Activated T-cell treated with anti-CD3 and anti-CD28 coated beads, Interleukin-2, amount 50 U/mL, for 24 hours (primary cell): ENCODE measurements around the gene ZNF799.
"Not testable (repeated sequence)": the region's sequence is repeated elsewhere in the genome, so short reads cannot be mapped to it uniquely, and the experiment has no call there.

Experiments used
- DNase-seq: peaks from one replicate; pipeline ENCODE4 v3.0.0-alpha.2; 2020
- H3K27ac Mint-ChIP-seq: 2 replicates; pipeline ENCODE4 v1.8.0; 2020; ENCODE audit warnings: mild to moderate bottlenecking, mixed read lengths
- H3K27me3 Mint-ChIP-seq: 2 replicates; pipeline ENCODE4 v1.8.0; 2020; ENCODE audit warnings: mixed read lengths
- H3K36me3 Mint-ChIP-seq: 2 replicates; pipeline ENCODE4 v1.8.0; 2020; ENCODE audit warnings: low read depth, mixed read lengths
- H3K4me1 Mint-ChIP-seq: 2 replicates; pipeline ENCODE4 v1.8.0; 2020; ENCODE audit warnings: low read depth, mixed read lengths
- H3K4me3 Mint-ChIP-seq: 2 replicates; pipeline ENCODE4 v1.8.0; 2020; ENCODE audit warnings: mild to moderate bottlenecking, moderate library complexity, mixed read lengths
- H3K9me3 Mint-ChIP-seq: 2 replicates; pipeline ENCODE4 v1.8.0; 2020; ENCODE audit warnings: mixed read lengths

ZNF799 gene

DNA sequence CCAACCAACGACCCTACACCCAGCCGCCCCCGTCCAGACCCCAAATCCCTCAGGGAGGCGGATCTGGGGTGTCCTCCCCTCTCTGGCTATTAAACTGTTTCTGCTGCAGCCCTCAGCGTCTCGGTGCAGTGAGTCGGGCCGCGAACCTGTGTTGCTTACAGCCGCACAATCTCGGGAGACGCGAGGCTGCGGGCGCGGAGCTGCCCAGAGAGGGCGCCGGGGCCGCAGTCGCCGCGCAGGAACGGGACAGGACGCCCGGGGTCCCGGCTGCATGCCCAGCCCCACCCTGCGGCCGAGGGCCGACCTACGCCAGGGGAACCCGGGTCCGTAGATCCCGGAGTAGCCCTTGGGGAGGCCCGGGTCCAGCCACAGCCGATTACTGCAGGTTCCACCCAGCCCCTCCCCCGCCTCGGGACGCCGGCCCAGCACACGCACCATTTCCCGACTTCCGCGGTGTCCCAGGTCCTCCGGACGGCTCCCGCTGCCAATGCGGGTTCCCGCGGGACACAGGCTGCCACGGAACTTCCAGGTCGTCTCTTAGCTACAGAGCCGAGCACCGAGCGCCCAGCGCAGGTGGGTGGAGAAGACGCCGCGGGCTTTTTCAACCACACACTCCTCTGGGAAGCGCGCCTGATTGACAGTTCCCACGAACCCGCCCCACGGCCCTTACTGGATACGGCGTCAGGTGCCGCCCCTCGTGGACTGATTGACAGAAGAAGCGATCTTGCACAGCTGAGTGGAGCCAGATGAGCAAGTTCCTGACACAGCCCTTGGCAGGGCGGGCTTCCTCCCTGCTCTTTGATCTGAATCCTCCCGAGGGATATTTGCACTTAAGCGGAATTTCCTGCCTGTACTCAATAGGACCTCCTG, at the start of gene ZNF799:
Gene ZNF799 (minus strand): TSS at position 639 of the 870 bp plus-strand sequence. CDS start 201 bp downstream, at position 438.
- Mint-ChIP-seq H3K4me1 (peaks cover 20% of the 10 kb centered on the region), H3K27me3 (no peaks in the 10 kb centered on the region), H3K9me3 (peaks cover 11% of the 10 kb centered on the region), H3K4me3 (peak within 1 kb of the TSS; percentile 89), H3K27ac (peak within 1 kb of the TSS; percentile 84), H3K36me3 (peaks cover 31% of the 10 kb centered on the region)
- peak; percentile 90 for DNase-seq

DNA sequence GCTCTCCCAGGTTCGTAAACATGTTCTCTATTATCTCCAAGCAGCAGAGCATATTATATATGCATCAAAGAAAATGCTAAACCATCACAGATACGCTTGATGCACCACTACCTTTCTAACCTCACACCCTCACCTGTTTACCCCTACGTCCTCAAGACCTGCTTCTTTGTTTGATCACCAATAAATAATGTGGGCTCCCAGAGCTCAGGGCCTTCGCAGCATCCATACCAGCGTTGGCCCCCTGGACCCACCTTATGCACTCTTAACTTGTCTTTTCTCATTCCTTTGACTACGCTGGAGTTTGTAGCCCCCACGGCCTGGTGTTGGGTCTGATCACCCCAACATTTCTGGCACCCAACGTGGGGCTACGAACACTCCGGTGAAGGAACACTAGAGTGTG, 49.8 kb upstream of the ZNF799 start:
- Mint-ChIP-seq H3K4me3 (no peak overlapping the region), H3K9me3 (peaks cover 42% of the 10 kb centered on the region)

DNA sequence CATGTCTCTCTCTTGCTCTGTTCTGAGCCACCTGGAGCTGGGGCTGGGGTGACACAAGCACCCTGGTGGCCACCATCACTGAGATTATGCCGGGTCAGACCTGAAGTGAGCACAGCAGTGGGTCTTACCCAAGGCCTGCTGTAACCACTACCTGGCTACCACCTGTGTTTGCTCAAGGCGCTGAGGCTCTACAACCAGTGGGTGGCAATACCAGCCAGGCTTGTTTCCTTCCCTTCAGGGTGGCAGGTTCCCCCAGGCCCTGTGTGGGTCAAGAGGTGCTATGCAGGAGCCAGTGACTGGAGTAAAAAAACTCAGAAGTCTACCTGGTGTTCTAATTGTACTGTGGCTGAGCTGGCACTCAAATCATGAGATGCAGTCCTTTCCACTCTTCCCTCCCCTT, 47.7 kb upstream of the ZNF799 start:
- no peaks in the 10 kb centered on the region for H3K27me3 Mint-ChIP-seq
- no peak overlapping the region for H3K27ac Mint-ChIP-seq
- H3K4me3 Mint-ChIP-seq: no peak overlapping the region
- H3K36me3 Mint-ChIP-seq: peaks cover 23% of the 10 kb centered on the region
- no peak for DNase-seq
- peaks cover 42% of the 10 kb centered on the region for H3K9me3 Mint-ChIP-seq
- no peaks in the 10 kb centered on the region for H3K4me1 Mint-ChIP-seq

More for the DNA sequence above, 49.8 kb upstream of the ZNF799 start:
- no peak overlapping the region for H3K27ac Mint-ChIP-seq
- no peaks in the 10 kb centered on the region for H3K27me3 Mint-ChIP-seq
- no peak for DNase-seq
- H3K36me3 Mint-ChIP-seq: peaks cover 32% of the 10 kb centered on the region
- no peaks in the 10 kb centered on the region for H3K4me1 Mint-ChIP-seq

DNA sequence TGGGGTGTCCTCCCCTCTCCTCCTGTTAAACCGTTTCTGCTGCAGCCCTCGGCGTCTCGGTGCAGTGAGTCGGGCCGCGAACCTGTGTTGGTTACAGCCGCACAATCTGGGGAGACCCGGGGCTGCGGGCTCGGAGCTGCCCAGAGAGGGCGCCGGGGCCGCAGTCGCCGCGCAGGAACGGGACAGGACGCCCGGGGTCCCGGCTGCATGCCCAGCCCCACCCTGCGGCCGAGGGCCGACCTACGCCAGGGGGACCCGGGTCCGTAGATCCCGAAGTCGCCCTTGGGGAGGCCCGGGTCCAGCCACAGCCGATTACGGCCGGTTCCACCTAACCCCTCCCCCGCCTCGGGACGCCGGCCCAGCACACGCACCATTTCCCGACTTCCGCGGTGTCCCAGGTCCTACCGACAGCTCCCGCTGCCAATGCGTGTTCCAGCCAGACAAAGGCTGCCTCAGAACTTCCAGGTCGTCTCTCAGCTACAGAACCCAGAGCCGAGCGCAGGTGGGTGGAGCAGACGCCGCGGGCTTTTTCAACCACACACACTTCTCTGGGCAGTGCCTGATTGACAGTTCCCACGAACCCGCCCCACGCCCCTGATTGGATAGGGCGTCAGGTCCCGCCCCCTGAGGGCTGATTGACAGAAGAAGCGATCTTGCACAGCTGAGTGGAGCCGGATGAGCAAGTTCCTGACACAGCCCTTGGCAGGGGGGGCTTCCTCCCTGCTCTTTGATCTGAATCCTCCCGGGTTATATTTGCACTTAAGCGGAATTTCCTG, 39.7 kb upstream of the ZNF799 start, which contains the start of gene ZNF443:
Gene ZNF443 (minus strand): TSS at position 481 of the 776 bp plus-strand sequence. CDS start 107 bp downstream, at position 374.
- peak within 1 kb of the TSS; percentile 97 for H3K4me3 Mint-ChIP-seq
- H3K27ac Mint-ChIP-seq: peak within 1 kb of the TSS; percentile 96

DNA sequence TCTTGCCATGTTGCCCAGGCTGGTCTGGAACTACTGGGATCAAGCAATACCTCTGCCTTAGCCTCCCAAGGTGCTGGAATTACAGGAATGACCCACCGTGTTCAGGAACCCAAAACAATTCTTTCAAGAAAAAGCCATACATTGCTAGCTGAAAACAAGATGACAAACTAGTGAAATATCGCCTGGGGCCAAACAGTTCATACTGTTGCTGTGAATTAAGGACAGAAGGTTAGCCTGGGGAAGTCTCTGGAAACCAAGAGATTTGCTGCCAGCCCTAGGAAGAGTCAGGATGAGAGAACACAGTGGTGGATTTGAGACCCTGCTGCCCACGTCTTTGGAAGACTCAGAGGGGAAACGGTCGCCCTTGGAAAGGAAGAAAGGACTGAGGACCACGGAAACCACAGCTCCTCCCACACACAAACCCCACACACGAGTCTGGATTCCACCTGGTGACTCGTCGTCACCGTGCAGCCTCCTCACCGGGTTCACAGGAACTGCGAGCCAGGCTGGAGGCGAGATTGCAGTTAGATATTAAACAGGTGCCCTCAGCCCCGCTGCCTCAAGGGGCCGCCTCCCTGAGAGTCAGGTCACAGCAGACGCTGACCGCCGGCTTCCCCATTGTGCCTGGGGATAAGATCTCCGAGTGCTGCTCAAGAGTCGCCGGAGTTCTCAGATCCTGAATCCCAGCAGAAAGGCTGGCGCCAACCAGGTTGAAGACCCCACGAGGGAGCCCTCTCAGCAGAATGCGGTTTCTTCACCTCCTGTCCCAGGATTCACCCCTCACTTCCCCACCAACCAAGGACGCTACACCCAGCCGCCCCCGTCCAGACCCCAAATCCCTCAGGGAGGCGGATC, 38.8 kb upstream of the ZNF799 start:
- peak; percentile 71 for DNase-seq
- Mint-ChIP-seq H3K9me3 (peaks cover 34% of the 10 kb centered on the region), H3K27ac (peak overlapping the region; percentile 88), H3K4me3 (peak overlapping the region; percentile 97), H3K36me3 (peaks cover 32% of the 10 kb centered on the region), H3K4me1 (peaks cover 20% of the 10 kb centered on the region)
- H3K27me3 Mint-ChIP-seq: not testable (repeated sequence)

More for the DNA sequence above, 39.7 kb upstream of the ZNF799 start, which contains the start of gene ZNF443:
- peak; percentile 100 for DNase-seq
- Mint-ChIP-seq H3K36me3 (peaks cover 25% of the 10 kb centered on the region), H3K4me1 (peaks cover 20% of the 10 kb centered on the region), H3K27me3 (no peaks in the 10 kb centered on the region), H3K9me3 (peaks cover 33% of the 10 kb centered on the region)

DNA sequence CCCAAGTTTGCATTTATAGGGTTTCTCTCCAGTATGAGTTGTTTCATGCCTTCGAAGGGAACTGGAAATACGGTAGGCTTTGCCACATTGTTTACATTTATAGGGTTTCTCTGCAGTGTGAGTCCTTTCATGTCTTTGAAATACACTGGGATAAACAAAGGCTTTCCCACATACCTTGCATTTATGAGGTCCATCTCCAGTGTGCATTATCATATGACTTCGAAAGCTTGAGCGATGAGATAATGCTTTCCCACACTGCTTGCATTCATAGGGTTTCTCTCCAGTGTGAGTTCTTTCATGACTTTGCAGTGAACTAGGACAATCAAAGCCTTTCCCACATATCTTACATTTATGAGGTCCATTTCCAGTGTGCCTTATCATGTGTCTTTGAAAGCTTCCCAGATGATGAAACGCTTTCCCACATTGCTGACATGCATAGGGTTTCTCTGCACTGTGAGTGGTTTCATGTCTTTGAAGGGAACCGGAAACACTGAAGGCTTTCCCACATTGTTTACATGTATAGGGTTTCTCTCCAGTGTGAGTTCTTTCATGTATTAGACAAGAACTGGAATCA, 29.7 kb upstream of the ZNF799 start:
- H3K4me3 Mint-ChIP-seq, H3K4me1 Mint-ChIP-seq, DNase-seq, H3K27ac Mint-ChIP-seq, H3K27me3 Mint-ChIP-seq: not testable (repeated sequence)
- peaks cover 88% of the 10 kb centered on the region for H3K36me3 Mint-ChIP-seq
- H3K9me3 Mint-ChIP-seq: peaks cover 50% of the 10 kb centered on the region

DNA sequence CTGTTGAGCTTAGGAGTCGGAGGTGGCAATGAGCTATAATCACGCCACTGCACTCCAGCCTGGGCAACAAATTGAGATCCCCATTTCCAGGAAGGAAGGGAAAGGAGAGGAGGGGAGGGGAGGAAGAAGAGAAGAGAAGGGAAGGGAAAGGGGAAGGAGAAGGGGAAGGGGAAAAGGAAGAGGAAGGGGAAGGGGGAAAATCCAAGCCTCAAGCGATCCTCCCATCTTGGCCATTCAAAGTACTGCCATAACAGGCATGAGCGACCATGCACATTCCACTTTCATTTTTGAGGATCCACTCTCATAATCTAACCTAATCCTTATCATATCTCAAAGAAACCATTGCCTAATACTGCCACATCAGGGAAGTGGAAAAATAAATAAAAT, 24.8 kb upstream of the ZNF799 start:
- H3K27ac Mint-ChIP-seq: no peak overlapping the region
- H3K9me3 Mint-ChIP-seq: peaks cover 44% of the 10 kb centered on the region
- H3K27me3 Mint-ChIP-seq: no peaks in the 10 kb centered on the region
- H3K4me1 Mint-ChIP-seq: no peaks in the 10 kb centered on the region
- no peak for DNase-seq
- no peak overlapping the region for H3K4me3 Mint-ChIP-seq
- peaks cover 87% of the 10 kb centered on the region for H3K36me3 Mint-ChIP-seq

DNA sequence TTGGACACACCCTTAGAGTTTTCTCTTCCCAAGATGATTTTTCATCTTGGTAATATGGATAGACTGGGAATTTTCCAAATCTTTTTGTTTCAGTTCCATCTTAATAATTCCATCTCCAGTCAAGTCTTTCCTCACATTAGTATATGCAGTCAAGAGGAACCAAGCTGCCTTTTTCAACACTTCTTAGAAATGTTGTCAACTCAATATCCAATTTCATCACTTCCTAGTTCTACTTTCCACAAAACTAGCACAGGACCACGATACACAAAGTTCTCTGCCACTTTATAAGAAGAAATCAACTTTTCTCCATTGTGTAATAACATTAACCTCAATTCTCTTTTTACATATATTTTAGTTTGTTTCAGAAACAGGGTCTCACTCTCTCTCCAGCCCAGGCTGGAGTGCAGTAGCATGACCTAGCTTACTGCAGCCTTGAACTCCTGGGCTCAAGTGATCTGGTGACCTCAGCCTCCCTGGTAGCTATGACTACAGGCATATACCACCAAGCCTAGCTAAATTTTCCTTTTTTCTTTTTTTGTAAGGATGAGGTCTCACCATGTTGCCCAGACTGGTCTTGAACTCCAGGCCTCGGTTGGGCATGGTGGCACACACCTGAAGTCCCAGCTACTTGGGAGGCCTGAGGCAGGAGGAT, 24.3 kb upstream of the ZNF799 start:
- Mint-ChIP-seq H3K36me3 (peaks cover 87% of the 10 kb centered on the region), H3K4me3 (no peak overlapping the region), H3K4me1 (no peaks in the 10 kb centered on the region), H3K27me3 (no peaks in the 10 kb centered on the region), H3K9me3 (peaks cover 40% of the 10 kb centered on the region), H3K27ac (no peak overlapping the region)
- no peak for DNase-seq

DNA sequence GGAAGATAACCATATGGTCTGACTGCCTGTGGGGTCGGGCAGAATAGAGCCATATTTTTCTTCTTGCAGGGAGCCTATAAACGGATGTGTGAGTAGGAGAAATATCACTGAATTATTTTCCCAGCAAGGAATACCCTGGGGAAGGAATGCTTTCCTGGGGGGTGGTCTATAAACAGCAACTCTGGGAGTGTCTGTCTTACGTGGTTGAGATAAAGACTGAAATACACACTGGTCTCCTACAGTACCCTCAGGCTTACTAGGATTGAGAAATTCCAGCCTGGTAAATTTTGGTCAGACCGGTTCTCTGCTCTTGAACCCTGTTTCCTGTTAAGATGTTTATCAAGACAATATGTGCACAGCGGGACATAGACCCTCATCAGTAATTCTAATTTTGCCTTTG, 16.2 kb upstream of the ZNF799 start:
- Mint-ChIP-seq H3K36me3 (peaks cover 63% of the 10 kb centered on the region), H3K9me3 (peaks cover 40% of the 10 kb centered on the region)
- H3K27ac Mint-ChIP-seq, H3K4me3 Mint-ChIP-seq, H3K4me1 Mint-ChIP-seq, H3K27me3 Mint-ChIP-seq, DNase-seq: not testable (repeated sequence)

DNA sequence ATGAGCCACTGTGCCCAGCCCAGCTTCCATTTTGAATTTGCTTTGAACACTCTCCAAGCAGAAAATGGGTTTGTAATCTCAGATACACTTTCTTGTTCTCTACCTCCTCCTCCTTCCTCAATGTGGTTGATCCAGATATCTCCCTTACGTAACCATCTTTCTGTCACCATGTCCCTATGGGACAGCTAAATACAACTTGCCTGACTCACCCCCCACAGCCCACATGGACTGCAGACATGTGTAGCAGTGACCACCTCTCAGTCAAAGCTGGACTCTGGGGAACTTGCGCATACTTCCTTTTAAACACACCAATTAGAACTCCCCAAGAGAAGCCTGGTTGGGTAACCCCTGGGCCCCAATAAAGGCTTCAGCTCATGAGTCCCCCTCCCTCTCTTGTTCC, 10.8 kb upstream of the ZNF799 start:
- no peaks in the 10 kb centered on the region for H3K27me3 Mint-ChIP-seq
- no peak for DNase-seq
- H3K9me3 Mint-ChIP-seq: peaks cover 22% of the 10 kb centered on the region
- peaks cover 20% of the 10 kb centered on the region for H3K36me3 Mint-ChIP-seq
- no peaks in the 10 kb centered on the region for H3K4me1 Mint-ChIP-seq
- no peak overlapping the region for H3K4me3 Mint-ChIP-seq
- H3K27ac Mint-ChIP-seq: no peak overlapping the region

DNA sequence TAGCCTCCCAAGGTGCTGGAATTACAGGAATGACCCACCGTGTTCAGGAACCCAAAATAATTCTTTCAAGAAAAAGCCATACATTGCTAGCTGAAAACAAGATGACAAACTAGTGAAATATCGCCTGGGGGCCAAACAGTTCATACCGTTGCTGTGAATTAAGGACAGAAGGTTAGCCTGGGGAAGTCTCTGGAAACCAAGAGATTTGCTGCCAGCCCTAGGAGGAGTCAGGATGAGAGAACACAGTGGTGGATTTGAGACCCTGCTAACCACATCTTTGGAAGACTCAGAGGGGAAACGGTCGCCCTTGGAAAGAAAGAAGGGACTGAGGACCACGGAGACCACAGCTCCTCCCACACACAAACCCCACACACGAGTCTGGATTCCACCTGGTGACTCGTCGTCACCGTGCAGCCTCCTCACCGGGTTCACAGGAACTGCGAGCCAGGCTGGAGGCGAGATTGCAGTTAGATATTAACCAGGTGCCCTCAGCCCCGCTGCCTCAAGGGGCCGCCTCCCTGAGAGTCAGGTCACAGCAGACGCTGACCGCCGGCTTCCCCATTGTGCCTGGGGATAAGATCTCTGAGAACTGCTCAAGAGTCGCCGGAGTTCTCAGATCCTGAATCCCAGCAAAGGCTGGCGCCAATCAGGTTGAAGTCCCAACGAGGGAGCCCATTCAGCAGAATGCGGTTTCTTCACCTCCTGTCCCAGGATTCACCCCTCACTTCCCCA, 1.0 kb downstream of the ZNF799 start:
- H3K27me3 Mint-ChIP-seq: not testable (repeated sequence)
- Mint-ChIP-seq H3K27ac (peak overlapping the region; percentile 73), H3K36me3 (peaks cover 39% of the 10 kb centered on the region), H3K4me1 (peaks cover 20% of the 10 kb centered on the region), H3K9me3 (peaks cover 16% of the 10 kb centered on the region), H3K4me3 (peak overlapping the region; percentile 89)
- DNase-seq: peak; percentile 56

DNA sequence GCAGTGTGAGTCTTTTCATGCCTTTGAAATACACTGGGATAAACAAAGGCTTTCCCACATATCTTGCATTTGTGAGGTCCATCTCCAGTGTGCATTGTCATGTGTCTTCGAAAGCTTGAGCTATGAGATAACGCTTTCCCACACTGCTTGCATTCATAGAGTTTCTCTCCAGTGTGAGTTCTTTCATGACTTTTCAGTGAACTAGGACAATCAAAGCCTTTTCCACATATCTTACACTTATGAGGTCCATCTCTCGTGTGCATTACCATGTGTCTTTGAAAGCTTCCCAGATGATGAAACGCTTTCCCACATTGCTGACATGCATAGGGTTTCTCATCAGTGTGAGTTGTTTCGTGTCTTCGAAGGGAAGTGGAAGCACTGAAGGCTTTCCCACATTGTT, 9.9 kb downstream of the ZNF799 start:
- peaks cover 90% of the 10 kb centered on the region for H3K36me3 Mint-ChIP-seq
- not testable (repeated sequence) for H3K27me3 Mint-ChIP-seq, H3K4me1 Mint-ChIP-seq

DNA sequence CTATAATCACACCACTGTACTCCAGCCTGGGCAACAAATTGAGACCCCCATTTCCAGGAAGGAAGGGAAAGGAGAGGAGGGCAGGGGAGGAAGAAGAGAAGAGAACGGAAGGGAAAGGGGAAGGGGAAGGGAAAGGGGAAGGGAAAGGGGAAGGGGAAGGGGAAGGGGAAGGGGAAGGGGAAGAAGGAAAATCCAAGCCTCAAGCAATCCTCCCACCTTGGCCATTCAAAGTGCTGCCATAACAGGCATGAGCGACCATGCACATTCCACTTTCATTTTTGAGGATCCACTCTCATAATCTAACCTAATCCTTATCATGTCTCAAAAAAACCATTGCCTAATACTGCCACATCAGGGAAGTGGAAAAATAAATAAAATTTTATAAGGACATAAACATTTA, 14.7 kb downstream of the ZNF799 start:
- not testable (repeated sequence) for H3K27ac Mint-ChIP-seq, H3K27me3 Mint-ChIP-seq, H3K4me1 Mint-ChIP-seq, H3K4me3 Mint-ChIP-seq, DNase-seq
- Mint-ChIP-seq H3K36me3 (peaks cover 83% of the 10 kb centered on the region), H3K9me3 (peaks cover 49% of the 10 kb centered on the region)

More for the DNA sequence above, 9.9 kb downstream of the ZNF799 start:
- not testable (repeated sequence) for H3K4me3 Mint-ChIP-seq, DNase-seq, H3K27ac Mint-ChIP-seq
- peaks cover 62% of the 10 kb centered on the region for H3K9me3 Mint-ChIP-seq
